Measurements from ENCODE around the gene SMPD1.

The SMPD1 gene

GRCh38 chr11:6388748-6389147 is 1.5 kb upstream of the SMPD1 start:
- TF ChIP-seq POLR2AphosphoS5 (IDR thresholded peaks at IDR 0.05; ENCODE audit: low read depth, low read length): no peak
- no peak for TF ChIP-seq TAF1 (IDR thresholded peaks at IDR 0.05; ENCODE audit: borderline replicate concordance, insufficient read depth, low read length)
- no peak for TF ChIP-seq FOXP2 (optimal IDR thresholded peaks at IDR 0.05; ENCODE audit: borderline replicate concordance, extremely low read depth, extremely low read length, insufficient read depth)
- no peak for TF ChIP-seq SIN3A (IDR thresholded peaks at IDR 0.05; ENCODE audit: borderline replicate concordance, insufficient read depth, low read length)
- TF ChIP-seq, protein P1, sequence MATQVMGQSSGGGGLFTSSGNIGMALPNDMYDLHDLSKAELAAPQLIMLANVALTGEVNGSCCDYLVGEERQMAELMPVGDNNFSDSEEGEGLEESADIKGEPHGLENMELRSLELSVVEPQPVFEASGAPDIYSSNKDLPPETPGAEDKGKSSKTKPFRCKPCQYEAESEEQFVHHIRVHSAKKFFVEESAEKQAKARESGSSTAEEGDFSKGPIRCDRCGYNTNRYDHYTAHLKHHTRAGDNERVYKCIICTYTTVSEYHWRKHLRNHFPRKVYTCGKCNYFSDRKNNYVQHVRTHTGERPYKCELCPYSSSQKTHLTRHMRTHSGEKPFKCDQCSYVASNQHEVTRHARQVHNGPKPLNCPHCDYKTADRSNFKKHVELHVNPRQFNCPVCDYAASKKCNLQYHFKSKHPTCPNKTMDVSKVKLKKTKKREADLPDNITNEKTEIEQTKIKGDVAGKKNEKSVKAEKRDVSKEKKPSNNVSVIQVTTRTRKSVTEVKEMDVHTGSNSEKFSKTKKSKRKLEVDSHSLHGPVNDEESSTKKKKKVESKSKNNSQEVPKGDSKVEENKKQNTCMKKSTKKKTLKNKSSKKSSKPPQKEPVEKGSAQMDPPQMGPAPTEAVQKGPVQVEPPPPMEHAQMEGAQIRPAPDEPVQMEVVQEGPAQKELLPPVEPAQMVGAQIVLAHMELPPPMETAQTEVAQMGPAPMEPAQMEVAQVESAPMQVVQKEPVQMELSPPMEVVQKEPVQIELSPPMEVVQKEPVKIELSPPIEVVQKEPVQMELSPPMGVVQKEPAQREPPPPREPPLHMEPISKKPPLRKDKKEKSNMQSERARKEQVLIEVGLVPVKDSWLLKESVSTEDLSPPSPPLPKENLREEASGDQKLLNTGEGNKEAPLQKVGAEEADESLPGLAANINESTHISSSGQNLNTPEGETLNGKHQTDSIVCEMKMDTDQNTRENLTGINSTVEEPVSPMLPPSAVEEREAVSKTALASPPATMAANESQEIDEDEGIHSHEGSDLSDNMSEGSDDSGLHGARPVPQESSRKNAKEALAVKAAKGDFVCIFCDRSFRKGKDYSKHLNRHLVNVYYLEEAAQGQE (IDR thresholded peaks at IDR 0.05; ENCODE audit: insufficient read depth in 1 of 2, low read depth in 2 of 2, low read length in 2 of 2): no peak

DNA sequence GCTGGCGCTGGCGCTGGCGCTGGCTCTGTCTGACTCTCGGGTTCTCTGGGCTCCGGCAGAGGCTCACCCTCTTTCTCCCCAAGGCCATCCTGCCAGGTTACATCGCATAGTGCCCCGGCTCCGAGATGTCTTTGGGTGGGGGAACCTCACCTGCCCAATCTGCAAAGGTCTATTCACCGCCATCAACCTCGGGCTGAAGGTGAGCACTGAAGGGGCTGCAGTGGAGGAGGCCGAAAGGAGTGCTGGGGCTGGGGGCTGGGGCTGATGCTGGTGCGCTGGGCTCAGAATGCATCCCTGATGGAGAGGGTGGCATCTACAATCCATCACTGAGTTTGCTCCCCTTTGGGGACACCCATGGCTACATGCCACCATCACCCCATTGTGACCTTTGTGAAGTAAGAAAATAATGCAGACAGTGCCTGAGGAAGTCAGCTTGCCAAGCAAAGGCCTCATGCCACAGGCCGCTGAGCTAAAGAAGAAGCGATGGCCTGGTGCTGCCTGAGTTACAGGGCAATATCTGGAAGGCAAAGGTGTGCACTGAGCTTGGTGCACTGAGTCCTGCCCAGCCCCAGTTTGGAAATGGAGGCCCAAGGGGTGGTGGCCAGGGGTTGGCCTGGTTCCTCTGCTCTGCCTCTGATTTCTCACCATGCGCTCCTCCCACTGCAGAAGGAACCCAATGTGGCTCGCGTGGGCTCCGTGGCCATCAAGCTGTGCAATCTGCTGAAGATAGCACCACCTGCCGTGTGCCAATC is 620 bp downstream of the SMPD1 start:
- TF ChIP-seq, protein P1 (IDR thresholded peaks at IDR 0.05; ENCODE audit: insufficient read depth in 1 of 2, low read depth in 2 of 2, low read length in 2 of 2): no peak
- TF ChIP-seq TAF1 (IDR thresholded peaks at IDR 0.05; ENCODE audit: borderline replicate concordance, insufficient read depth, low read length) (no peak), FOXP2 (optimal IDR thresholded peaks at IDR 0.05; ENCODE audit: borderline replicate concordance, extremely low read depth, extremely low read length, insufficient read depth) (no peak), POLR2AphosphoS5 (IDR thresholded peaks at IDR 0.05; ENCODE audit: low read depth, low read length) (no peak), SIN3A (IDR thresholded peaks at IDR 0.05; ENCODE audit: borderline replicate concordance, insufficient read depth, low read length) (no peak)

GRCh38 chr11:6391537-6392134 is 1.4 kb downstream of the SMPD1 start:
- no peak for TF ChIP-seq TAF1 (IDR thresholded peaks at IDR 0.05; ENCODE audit: borderline replicate concordance, insufficient read depth, low read length)
- TF ChIP-seq, protein P1 (IDR thresholded peaks at IDR 0.05; ENCODE audit: insufficient read depth in 1 of 2, low read depth in 2 of 2, low read length in 2 of 2): no peak
- TF ChIP-seq FOXP2 (optimal IDR thresholded peaks at IDR 0.05; ENCODE audit: borderline replicate concordance, extremely low read depth, extremely low read length, insufficient read depth): no peak
- no peak for TF ChIP-seq POLR2AphosphoS5 (IDR thresholded peaks at IDR 0.05; ENCODE audit: low read depth, low read length)
- no peak for TF ChIP-seq SIN3A (IDR thresholded peaks at IDR 0.05; ENCODE audit: borderline replicate concordance, insufficient read depth, low read length)

GRCh38 chr11:6393989-6394670 is 3.9 kb downstream of the SMPD1 start:
- TF ChIP-seq FOXP2 (optimal IDR thresholded peaks at IDR 0.05; ENCODE audit: borderline replicate concordance, extremely low read depth, extremely low read length, insufficient read depth) (no peak), POLR2AphosphoS5 (IDR thresholded peaks at IDR 0.05; ENCODE audit: low read depth, low read length) (no peak), SIN3A (IDR thresholded peaks at IDR 0.05; ENCODE audit: borderline replicate concordance, insufficient read depth, low read length) (no peak), TAF1 (IDR thresholded peaks at IDR 0.05; ENCODE audit: borderline replicate concordance, insufficient read depth, low read length) (no peak)
- TF ChIP-seq, protein P1 (IDR thresholded peaks at IDR 0.05; ENCODE audit: insufficient read depth in 1 of 2, low read depth in 2 of 2, low read length in 2 of 2): no peak

All from PFSK-1 (cell line).